Coronary artery (tissue), 2 donors: ENCODE results near the gene ACOT7.
"Not testable (repeated sequence)": the region's sequence is repeated elsewhere in the genome, so short reads cannot be mapped to it uniquely, and the experiment has no call there.

ENCODE experiments used
- DNase-seq: peaks from one replicate; pipeline ENCODE4 v3.0.0-alpha.2; 2017; ENCODE audit warnings: low spot score
- H3K27ac ChIP-seq, 2 donors: fragments of 200-600 bp; sonication (generic); one replicate each; pipeline ENCODE4 v1.5.1; 2016 to 2019
- H3K4me3 ChIP-seq: fragments of 200-600 bp; sonication (generic); 2 replicates; pipeline ENCODE4 v1.5.1; 2016; ENCODE audit warnings: mild to moderate bottlenecking, moderate library complexity
- TF ChIP-seq, protein P1 (sequence below): fragments of 200-600 bp; sonication (generic); IDR thresholded peaks from one replicate; pipeline ENCODE4 v1.5.1; 2019; ENCODE audit warnings: antibody characterized with exemption

The ACOT7 gene, protein sequence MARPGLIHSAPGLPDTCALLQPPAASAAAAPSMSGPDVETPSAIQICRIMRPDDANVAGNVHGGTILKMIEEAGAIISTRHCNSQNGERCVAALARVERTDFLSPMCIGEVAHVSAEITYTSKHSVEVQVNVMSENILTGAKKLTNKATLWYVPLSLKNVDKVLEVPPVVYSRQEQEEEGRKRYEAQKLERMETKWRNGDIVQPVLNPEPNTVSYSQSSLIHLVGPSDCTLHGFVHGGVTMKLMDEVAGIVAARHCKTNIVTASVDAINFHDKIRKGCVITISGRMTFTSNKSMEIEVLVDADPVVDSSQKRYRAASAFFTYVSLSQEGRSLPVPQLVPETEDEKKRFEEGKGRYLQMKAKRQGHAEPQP

DNA sequence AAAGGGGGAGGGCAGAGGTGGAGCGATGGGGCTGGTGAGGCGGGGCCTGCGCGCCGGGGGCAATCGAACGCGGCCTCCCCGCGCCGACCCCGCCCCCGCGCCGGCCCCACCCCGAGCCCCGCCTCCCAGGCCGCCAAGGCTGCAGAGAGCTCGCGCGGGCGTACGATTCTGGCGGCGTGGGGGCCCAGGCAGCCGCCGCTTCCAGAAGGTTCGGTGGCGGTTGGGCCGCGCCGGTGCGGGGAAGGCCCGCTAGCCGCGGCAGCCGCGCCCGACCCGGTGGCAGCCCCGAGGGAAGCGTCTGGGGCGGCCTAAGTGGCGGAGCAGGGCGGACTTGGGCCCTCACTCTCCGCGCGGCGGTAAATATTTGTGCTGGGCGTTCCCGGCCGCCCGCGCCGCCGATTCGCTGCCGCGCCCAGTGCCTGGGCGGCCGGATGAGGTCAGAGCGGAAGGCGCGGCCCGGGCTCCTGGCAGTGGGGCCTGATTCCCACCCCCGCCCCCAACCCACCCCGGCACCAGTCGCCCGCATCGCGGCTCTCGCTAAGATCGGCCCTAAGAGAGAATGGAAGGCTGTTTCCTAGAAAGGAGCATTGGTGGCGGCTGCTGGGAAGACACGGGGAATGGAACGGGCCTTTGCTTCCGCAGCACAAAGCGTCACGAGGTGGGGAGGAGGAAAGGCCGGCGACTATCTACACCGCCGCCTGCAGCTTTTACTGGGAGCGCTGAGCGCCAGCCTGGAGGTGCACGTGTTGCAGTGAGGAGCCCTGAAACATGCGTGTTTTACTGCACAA is at the start of gene ACOT7:
TSS of gene ACOT7 (minus strand) at position 368 of the 788 bp plus-strand sequence. CDS start 368 bp downstream, outside the sequence.
- H3K4me3 ChIP-seq: peak within 1 kb of the TSS; percentile 76
- peak within 1 kb of the TSS; percentile 99 for H3K27ac ChIP-seq
- DNase-seq: peak; percentile 92
- TF ChIP-seq, protein P1, sequence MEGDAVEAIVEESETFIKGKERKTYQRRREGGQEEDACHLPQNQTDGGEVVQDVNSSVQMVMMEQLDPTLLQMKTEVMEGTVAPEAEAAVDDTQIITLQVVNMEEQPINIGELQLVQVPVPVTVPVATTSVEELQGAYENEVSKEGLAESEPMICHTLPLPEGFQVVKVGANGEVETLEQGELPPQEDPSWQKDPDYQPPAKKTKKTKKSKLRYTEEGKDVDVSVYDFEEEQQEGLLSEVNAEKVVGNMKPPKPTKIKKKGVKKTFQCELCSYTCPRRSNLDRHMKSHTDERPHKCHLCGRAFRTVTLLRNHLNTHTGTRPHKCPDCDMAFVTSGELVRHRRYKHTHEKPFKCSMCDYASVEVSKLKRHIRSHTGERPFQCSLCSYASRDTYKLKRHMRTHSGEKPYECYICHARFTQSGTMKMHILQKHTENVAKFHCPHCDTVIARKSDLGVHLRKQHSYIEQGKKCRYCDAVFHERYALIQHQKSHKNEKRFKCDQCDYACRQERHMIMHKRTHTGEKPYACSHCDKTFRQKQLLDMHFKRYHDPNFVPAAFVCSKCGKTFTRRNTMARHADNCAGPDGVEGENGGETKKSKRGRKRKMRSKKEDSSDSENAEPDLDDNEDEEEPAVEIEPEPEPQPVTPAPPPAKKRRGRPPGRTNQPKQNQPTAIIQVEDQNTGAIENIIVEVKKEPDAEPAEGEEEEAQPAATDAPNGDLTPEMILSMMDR: no peak

DNA sequence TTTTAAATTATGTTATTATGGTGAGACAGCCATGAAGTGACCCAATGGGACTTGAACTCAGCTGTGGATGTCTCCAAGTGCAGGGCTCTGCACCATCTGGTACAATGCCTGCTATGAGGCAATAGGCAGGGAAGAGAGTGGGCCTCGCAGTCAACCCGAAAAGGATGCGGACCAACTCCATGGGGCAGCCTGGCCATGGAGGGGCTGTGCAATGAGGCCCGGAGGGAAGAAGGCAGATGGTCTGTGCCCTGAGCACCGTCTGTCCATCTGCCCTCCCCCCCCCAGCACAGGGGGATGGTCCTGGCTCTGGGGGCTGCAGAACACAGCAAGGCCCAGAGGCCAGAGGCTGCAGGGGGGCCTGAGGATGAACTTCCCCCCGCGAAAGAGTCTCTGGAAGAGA is 48.0 kb upstream of the ACOT7 start:
- Histone ChIP-seq H3K4me3 (no peak overlapping the region), H3K27ac (no peak overlapping the region)
- no peak for DNase-seq
- TF ChIP-seq, protein P1: no peak

DNA sequence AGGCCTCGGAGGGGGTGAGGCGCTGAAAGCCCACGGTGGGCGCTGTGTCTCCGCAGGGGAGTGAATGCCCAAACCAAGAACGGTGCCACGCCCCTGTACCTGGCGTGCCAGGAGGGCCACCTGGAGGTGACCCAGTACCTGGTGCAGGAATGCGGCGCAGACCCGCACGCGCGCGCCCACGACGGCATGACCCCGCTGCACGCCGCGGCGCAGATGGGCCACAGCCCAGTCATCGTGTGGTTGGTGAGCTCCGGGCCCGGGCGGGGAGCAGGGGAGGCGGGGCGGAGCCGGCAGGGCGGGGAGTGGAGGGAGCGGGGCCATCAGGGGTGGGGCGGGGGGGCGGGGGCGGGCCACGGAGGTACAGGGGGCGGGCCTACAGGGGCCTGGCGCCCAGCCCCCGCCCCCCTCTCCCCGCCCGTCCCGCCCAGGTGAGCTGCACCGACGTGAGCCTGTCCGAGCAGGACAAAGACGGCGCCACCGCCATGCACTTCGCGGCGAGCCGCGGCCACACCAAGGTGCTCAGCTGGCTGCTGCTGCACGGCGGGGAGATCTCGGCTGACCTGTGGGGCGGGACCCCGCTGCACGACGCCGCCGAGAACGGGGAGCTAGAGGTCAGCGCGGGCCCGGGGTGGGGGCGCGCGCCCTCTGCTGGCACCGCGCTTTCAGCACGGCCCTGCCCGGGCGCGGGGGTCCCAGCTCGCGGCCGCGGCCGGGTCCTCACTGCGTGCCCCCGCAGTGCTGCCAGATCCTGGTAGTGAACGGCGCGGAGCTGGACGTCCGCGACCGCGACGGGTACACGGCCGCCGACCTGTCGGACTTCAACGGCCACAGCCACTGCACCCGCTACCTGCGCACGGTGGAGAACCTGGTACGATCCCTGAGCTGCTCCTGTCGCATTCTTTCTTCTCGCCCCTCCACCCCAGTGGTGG is 46.9 kb upstream of the ACOT7 start:
- DNase-seq: no peak
- TF ChIP-seq, protein P1: no peak
- Histone ChIP-seq H3K27ac (no peak overlapping the region), H3K4me3 (peak overlapping the region; percentile 57)

DNA sequence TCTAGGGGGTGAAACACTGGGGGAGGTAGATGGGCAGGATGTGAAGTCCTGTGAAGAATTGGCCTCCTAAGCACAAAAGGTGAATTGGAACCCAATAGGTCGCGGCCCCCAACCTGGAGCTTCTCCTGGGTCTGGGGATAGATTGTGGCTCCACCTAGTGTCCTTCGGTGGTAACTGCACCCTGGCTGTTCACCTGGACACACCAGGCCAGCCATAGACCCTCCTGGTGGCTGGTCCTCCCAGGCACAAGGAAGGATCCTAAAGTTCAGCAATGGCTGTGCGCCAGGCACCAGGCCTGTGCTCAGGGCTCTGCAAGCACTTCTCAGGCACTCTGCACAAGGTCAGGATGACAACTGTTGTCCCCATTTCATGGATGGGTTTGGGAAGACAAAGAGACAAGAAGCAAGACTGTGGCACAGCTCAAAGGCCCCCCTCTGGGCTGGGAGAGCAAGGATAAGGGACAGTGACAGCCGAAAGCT is 44.5 kb upstream of the ACOT7 start:
- TF ChIP-seq, protein P1: peak; percentile 95
- no peak overlapping the region for H3K4me3 ChIP-seq
- no peak overlapping the region for H3K27ac ChIP-seq
- DNase-seq: no peak

DNA sequence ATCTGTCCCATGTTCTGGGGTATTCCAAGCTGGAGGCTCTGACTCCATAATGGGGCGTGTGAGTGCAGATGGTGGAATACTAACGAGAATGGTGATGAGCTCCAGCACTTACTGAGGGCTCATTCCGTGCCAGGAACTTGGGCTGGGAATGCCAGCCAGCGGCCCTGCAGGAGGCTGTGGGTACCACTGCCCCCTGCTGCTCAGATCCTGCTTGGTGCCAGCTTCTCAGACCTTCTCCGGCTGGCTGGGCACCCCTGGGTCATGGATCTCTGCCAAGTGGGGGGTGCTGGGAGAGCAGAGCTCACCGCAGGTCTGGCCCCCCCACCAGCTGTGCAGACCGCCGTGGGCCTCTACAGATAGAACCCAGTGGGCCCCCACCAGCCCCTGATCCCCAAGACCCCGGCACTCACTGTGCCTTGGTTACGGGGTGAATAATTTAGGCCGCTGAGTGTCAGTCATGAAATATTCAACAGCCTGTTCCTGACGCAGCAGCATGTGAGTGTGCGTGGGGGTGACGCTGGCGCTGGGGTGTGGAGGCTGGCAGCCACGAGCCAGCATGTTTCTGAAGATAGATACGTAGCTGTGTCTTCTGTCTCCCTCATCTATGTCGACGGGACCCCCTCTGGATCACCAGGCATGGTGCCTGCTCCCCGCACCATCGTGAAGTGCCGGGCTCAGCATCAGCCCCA is 43.6 kb upstream of the ACOT7 start:
- DNase-seq, H3K27ac ChIP-seq, H3K4me3 ChIP-seq: not testable (repeated sequence)

DNA sequence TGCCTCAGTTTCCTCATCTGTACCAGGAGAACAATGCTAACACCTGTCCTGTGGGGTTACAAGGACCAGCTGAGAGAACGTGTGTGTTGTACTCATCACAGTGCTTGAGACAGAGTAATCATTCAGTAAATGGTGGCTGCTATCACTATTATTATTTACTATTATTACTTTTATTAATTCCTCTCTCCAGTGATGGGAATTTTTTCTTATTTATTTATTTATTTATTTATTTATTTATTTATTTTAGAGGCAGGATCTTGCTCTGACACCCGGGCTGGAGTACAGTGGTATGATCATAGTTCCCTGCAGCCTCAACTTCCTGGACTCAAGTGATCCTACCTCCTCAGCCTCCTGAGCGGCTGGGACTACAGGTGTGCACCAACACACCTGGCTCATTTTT is 42.7 kb upstream of the ACOT7 start:
- not testable (repeated sequence) for H3K4me3 ChIP-seq, H3K27ac ChIP-seq, DNase-seq

DNA sequence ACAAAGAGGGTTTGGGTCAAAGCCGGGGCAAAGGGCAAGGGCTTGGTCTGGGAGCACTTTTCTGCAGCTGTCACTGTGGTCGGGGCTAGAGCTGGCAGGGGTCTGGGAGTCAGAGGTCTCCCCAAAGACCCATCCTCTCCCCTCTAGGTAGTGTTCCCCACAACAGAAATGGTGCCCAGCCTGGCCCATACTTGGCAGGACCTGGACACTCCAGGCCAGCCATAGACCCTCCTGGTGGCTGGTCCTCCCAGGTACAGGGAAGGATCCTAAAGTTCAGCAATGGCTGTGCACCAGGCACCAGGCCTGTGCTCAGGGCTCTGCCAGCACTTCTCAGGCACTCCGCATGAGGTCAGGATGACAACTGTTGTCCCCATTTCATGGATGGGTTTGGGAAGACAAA is 42.0 kb upstream of the ACOT7 start:
- Histone ChIP-seq H3K4me3 (no peak overlapping the region), H3K27ac (no peak overlapping the region)
- TF ChIP-seq, protein P1: no peak

More for the DNA sequence above, 42.0 kb upstream of the ACOT7 start:
- no peak for DNase-seq
